Measurements from ENCODE around the gene COBL.
"Not testable (repeated sequence)": the region's sequence is repeated elsewhere in the genome, so short reads cannot be mapped to it uniquely, and the experiment has no call there.

COBL gene

DNA sequence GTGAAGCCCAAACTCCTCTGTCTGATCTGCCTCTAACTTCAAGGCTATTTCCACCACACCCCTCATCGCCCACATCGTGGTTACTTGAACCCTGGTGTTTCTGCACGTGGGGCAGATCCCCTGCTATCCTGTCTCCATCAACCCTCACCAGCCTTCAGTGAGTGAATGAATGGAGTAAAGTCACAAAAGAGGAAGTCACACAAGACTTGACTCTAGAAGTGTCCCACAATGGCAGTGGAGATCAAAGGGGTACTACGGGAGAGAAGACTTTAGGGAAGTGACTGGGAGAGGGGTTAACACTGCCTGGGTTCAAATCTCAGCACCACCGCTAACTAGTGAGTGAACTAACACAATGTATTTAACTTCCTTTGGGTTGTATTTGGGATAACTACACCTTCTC, 85.9 kb downstream of the COBL start:
- no peak for DNase-seq

DNA sequence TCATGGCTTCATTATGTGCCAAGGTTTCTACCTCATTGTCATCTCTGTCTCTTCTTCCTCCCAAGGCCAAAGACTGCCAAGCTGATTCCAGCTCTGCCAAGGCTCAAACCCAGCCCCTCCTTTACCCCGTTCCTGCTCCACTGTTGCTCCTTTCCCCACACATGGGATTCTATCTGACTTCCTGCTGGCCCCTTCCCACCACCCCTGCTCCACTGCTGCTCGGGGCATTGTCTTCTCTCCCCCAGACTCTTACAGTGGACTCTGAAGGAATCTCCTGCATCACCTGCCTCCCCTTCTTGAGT, 86.3 kb downstream of the COBL start:
- no peak for DNase-seq

- no peak for DNase-seq
These were observed 86.8 kb downstream of the COBL start for GRCh38 chr7:51229620-51230323.

DNA sequence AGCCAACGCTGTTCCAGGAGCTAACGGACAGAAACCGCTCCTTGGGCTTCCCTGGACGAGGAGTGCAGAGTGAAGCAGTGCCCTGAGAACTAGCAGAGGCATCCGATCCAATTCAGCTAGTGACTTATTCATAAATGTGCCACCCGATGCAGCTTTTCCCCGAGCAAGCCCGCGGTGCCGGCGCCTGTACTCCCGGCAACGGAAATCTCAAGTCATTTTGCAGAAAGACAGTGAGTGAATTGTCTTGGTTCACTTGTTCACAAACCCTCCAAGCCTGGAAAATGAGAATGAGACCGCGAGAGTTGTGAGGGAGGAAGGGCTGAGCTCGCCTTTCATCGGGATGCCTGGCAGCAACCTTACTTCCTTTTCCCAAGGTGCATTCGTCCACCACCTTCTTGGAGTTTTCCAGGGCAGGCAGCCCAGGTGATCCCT, 87.5 kb downstream of the COBL start:
- no peak for DNase-seq

DNA sequence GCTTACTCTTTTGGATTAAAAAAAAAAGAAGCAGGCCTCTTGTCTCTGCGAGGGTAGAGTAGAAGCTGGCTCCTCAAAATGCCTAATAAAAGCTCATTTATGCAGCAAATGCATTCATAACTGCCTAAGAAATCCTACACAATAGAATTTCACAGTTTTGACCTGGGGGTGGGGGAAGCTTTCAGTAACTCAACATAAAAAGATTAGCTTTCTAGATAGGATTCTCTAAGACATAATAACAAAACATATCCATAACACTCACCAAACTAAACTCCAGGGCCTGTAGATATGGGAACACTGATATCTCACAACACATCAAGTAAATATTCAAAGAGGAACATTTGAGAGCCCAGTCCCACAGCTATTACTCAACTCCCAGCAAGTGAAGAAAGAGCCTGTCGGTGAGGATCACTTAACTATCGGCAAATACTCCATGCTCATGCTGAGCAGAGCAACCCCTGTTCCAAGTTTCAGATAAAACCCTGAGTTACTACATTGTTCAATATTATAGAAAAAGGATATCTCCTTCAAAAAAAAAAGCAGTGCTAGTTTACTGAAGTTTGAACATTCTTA, 88.1 kb downstream of the COBL start:
- no peak for DNase-seq

- no peak for DNase-seq
These were observed 88.7 kb downstream of the COBL start for GRCh38 chr7:51227861-51228260.

DNA sequence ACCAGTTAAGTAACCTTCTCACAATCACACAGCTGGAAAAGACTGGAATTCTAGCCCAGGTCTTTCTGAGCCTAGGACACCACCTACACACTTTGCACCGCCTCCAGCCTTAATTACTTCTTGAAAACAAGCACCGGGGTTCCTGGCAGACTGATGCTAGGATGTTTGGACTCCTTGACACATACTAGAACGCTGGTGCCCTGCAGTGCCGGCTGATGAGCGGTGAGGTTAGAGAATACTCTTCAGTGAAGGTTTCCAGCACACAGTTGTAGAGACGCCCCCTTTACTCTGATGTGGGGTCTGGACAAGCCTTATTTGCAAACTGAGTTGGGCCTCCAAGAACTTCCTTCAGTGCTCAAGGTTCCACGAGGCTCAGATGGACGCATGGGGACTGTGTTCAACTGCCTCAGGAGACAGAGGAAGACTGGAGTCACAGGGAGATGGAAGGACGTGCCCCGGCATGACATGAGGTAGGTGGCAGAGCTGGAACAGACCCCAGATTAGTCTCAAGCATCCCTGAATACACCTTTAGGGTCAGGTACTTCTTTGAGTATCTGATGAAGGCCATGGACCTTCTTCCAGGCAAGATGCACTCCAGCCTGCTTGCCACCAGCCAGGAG, 89.6 kb downstream of the COBL start:
- no peak for DNase-seq

DNA sequence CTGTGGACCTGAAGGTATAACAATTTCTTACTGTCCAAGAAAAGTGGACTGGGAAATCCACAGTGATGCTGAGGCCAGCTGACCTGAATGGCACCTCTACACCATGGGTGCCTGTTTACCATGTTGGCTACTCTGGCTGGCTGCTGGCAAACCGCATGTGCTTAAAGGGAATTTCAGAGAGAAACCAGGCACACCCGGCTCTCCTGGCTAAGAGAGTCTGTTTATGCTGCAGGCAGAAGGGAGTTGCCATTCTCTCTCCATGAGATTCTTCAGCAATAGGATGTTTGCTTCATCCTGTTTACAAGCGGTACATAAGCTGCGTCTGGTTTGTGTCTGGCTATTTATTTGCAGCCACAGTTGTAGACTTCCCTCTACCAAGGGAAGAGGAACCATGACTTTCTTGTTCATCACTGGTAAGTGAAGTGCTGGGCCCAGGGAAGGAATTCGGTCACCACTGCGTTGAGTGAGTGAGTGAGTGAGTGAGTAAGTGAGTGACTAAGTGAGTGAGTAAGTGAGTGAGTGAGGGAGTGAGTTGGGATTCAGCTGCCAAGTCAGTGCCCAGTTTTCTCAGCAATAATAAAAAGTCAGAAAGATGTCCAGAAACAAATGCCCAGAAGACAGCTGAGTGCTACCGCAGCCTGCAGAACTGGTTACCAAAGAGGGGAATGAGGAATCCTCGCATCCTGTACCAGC, 90.4 kb downstream of the COBL start:
- DNase-seq: no peak

DNA sequence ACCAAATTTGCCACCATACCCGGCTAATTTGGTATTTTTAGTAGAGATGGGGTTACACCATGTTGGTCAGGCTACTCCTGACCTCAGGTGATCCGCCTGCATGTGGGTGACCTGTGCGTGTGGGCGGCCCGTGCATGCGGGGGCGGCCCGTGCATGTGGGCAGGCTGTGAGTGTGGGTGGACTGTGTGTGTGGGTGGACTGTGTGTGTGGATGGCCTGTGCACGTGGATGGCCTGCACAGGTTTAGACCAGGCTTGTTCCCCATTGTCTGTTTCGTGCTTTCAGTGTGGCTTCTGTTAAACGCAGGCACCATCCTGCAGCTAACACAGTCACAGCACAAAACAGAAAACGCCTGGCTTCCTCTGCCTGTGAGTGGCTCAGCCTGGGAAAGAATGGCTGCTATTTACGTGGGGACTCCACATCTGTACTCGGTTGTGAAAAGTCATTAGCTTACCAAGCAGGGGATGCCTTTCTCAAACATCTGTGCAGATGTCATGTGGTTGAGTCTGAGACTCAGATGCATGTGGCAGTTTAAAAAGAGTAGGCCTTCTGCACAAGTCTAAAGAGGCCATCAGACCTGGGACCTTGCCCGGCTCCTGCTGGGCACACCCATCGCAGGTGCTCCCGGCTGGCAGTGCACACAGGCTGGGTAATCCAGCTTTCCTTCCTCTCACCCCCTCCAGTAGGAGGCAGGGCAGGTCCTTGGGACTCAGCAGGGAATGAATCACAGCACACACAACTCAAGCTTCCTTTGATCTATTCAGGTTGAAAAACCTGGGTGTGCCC, 91.6 kb downstream of the COBL start:
- DNase-seq: no peak

- no peak for DNase-seq
These were observed 93.1 kb downstream of the COBL start for GRCh38 chr7:51223505-51223904.

- no peak for DNase-seq
These were observed 93.7 kb downstream of the COBL start for GRCh38 chr7:51222916-51223315.

- DNase-seq: no peak
These were observed 96.4 kb downstream of the COBL start for GRCh38 chr7:51220226-51220625.

- DNase-seq: no peak
These were observed 97.2 kb downstream of the COBL start for GRCh38 chr7:51219261-51219988.

DNA sequence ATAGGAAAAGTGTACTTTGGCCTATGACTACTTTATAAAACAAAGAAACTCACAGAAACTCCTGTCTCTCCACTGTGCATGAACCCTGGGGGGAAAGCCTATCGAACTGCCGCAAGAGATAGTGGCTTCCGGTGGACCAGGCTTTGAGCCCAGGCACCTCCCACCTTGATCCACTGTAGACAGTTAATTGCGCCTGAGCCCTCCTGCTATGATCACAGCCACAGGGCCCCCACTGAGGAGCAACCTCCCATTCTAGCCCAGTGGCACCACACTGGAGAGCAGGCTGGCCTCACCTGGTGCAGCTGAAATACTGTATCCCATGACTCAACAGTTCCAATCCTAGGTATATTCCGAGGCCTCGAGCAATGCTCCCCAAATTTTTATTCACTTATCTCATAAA, 98.8 kb downstream of the COBL start:
- DNase-seq: no peak

GRCh38 chr7:51214098-51214497, 102.5 kb downstream of the COBL start:
- DNase-seq: no peak

DNA sequence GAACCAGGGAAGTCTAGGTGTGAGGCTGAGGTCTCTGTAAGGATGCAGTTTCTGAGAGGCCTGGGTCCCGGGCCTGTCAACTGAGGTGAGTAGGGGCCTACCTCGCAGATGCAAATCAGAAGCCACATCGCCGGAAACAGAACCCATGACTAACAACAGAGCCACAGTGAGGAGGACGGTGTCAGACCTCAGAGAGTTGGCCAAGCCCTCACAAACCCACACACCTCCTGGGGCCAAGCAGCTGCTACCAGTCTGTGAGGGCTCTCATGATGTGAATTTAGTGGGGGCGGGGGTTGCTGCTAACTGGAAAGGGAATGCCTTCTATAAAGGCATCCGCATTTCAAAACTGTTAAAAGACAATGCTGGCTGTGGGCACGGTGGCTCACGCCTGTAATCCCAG, 103.0 kb downstream of the COBL start:
- DNase-seq: no peak

GRCh38 chr7:51210766-51211165, 105.8 kb downstream of the COBL start:
- no peak for DNase-seq

DNA sequence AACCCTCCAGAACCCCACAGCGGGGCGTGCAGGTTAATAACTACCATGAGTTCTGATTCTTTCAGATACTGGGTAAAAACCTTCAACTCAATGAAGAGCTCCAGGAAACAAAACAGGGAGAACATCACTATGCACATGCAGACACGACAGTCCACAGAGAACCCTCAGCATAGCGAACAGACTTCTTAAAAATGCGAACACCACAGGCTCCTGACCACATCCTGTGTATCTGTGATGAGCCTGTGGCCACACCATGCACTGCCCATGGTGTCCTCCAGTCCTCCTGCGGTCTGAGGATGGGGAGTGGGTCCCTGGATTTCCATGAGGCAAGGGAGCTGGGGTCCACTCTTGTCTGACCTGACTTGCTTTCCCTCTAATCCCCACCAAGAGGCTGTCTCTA, 107.2 kb downstream of the COBL start:
- no peak for DNase-seq

GRCh38 chr7:51208125-51208524, 108.5 kb downstream of the COBL start:
- DNase-seq: not testable (repeated sequence)

- no peak for DNase-seq
These were observed 118.0 kb downstream of the COBL start for GRCh38 chr7:51198654-51199053.

DNA sequence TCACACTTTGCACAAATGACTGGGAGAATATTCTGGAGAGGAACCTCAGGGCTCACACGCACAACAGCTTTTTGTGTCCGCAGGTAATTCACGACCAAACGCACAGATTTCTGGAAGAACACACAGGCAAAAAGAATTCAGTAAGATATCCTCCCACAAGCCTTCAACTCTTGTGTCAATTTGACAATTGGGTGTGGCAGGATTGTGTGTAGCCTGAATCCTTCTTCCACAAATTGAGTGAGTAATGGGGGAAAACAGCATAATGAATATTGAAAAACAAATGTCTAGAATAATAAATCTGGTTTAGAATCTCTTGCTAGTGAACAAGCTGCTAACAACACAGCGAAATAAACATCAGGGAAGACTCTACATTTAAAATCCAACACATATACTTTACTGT, 125.6 kb downstream of the COBL start:
- no peak for DNase-seq

DNA sequence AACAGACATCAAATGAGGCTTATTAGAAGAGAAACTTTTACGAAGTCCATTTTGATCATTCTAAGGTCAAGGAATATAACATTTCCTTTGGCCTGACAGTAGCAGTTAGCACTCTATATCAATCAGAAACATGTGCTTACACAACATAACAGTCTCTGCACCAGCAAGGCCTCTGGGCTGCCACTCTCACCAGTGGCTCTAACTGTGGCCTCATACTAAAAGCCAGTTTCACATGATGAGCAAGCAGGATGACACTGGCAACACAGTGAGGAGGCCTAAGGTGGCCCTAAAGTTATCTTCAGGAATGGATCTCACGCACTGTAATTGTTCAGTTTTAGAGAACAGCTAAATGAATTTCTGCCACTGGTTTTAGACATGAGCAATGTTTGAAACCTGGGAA, 126.8 kb downstream of the COBL start:
- no peak for DNase-seq

Measured in fibroblast of skin of abdomen (primary cell).